PC-9 (cell line): Measurements from ENCODE around the gene MTERF4. TPM values are rescaled to one million over a fixed set of nuclear protein-coding genes. Genes with fewer than 3 reads are reported as not detected.

Source experiments
- BruUV-seq: library from RNA; stranded (reverse); fragments of 400-500 nt; replicated peaks from 2 replicates; lab custom pipeline; 2021; lab: Mats Ljungman, UMichigan
- CTCF ChIA-PET: fragments of 300-600 bp; sonication (Branson Sonifier 250); formaldehyde crosslinking; loops from one replicate; lab custom pipeline; 2022; ENCODE audit warnings: antibody characterized with exemption; lab: Charles Lee
- POLR2A ChIA-PET: fragments of 300-600 bp; sonication (Branson Sonifier 250); formaldehyde crosslinking; loops from one replicate; lab custom pipeline; 2022; ENCODE audit warnings: antibody characterized with exemption; ENCODE audit not compliant: unreplicated experiment; lab: Charles Lee
- DNase-seq, 2 experiments: peaks; one replicate each; pipeline versions ENCODE4 v3.0.0 to v3.0.0-alpha.2; 2015 to 2022; ENCODE audit warnings: mixed read lengths in 1 of 2
- H2AFZ ChIP-seq: fragments of 200-600 bp; sonication (generic); 2 replicates; pipeline ENCODE4 v1.8.1; 2017; ENCODE audit warnings: antibody characterized with exemption
- H3F3A ChIP-seq: fragments of 200-600 bp; sonication (generic); 2 replicates; pipeline ENCODE4 v1.8.1; 2017; ENCODE audit warnings: antibody characterized with exemption, mild to moderate bottlenecking, low read depth; ENCODE audit not compliant: insufficient read depth
- H3K27ac ChIP-seq: fragments of 200-600 bp; sonication (generic); 2 replicates; pipeline ENCODE4 v1.6.1; 2016; ENCODE audit warnings: mixed run types
- H3K27me3 ChIP-seq: fragments of 200-600 bp; sonication (generic); 2 replicates; pipeline ENCODE4 v1.6.1; 2016; ENCODE audit warnings: low read depth, mixed run types; ENCODE audit not compliant: insufficient read depth
- H3K36me3 ChIP-seq: fragments of 200-600 bp; sonication (generic); 2 replicates; pipeline ENCODE4 v1.6.1; 2016; ENCODE audit warnings: low read depth, mixed run types
- H3K4me1 ChIP-seq: fragments of 200-600 bp; sonication (generic); replicated peaks from 2 replicates; pipeline ENCODE4 v1.6.1; 2016; ENCODE audit warnings: mixed run types; ENCODE audit not compliant: insufficient read depth
- H3K4me2 ChIP-seq: fragments of 200-600 bp; sonication (generic); 2 replicates; pipeline ENCODE4 v1.6.1; 2017; ENCODE audit warnings: mixed run types
- H3K4me3 ChIP-seq: fragments of 200-600 bp; sonication (generic); 2 replicates; pipeline ENCODE4 v1.6.1; 2016; ENCODE audit warnings: mixed run types
- H3K79me2 ChIP-seq: fragments of 200-600 bp; sonication (generic); 2 replicates; pipeline ENCODE4 v1.6.1; 2017; ENCODE audit warnings: low read depth, mixed run types
- H3K9me2 ChIP-seq: fragments of 200-600 bp; sonication (generic); 2 replicates; pipeline ENCODE4 v1.8.1; 2017; ENCODE audit warnings: mild to moderate bottlenecking; ENCODE audit not compliant: insufficient read depth
- H3K9me3 ChIP-seq: fragments of 200-600 bp; sonication (generic); 2 replicates; pipeline ENCODE4 v1.8.1; 2016; ENCODE audit warnings: low read depth; ENCODE audit not compliant: insufficient read depth
- H4K20me1 ChIP-seq: fragments of 200-600 bp; sonication (generic); 2 replicates; pipeline ENCODE4 v1.8.1; 2017; ENCODE audit not compliant: insufficient read depth
- CTCF ChIP-seq: fragments of 200-600 bp; sonication (generic); conservative IDR thresholded peaks from 2 replicates; pipeline ENCODE4 v1.6.1; 2017; ENCODE audit warnings: mixed run types, antibody characterized with exemption, mild to moderate bottlenecking, moderate library complexity
- EZH2 ChIP-seq: fragments of 200-600 bp; sonication (generic); IDR thresholded peaks from 2 replicates; pipeline ENCODE4 v1.8.0; 2017; ENCODE audit warnings: antibody characterized with exemption, low read depth
- intact Hi-C: fragments of 100-400 bp; cut with micrococcal nuclease; formaldehyde crosslinking; loops from one replicate; pipeline ENCODE4 v1.10.0; 2022; ENCODE audit not compliant: unreplicated experiment
- total RNA-seq: library from RNA; stranded (reverse); gene quantifications from 2 replicates; pipeline ENCODE4 v1.2.3, GENCODE V29; 2021

Gene MTERF4
- total RNA-seq, 1 experiment from 2014 or later: 42.8 TPM

- no peaks in the 10 kb centered on the region for H3K79me2 ChIP-seq
- no peaks in the 10 kb centered on the region for H4K20me1 ChIP-seq
- no TSS peak for BruUV-seq
- no peak overlapping the region for H3K27ac ChIP-seq
- intact Hi-C loops: no loop called here
- ChIA-PET CTCF (no interaction called here), POLR2A (no interaction called here)
- no peak for DNase-seq
- peaks cover 17% of the 10 kb centered on the region; the same call in 1 of the 2 replicates for H3K36me3 ChIP-seq
- H2AFZ ChIP-seq: no peak overlapping the region
- no peaks in the 10 kb centered on the region for H3K27me3 ChIP-seq
- no peaks in the 10 kb centered on the region for H3K9me2 ChIP-seq
- no peak for TF ChIP-seq CTCF
- no peak for TF ChIP-seq EZH2
- H3K9me3 ChIP-seq: no peaks in the 10 kb centered on the region
- H3F3A ChIP-seq: no peaks in the 10 kb centered on the region
- no peak overlapping the region for H3K4me2 ChIP-seq
- H3K4me1 ChIP-seq: no peaks in the 10 kb centered on the region
- no peak overlapping the region for H3K4me3 ChIP-seq
Observed at GRCh38 chr2:241084856-241085444, 17.1 kb downstream of the MTERF4 start.

- DNase-seq: no peak
- CTCF ChIA-PET: no interaction called here
- peaks cover 13% of the 10 kb centered on the region; the same call in 1 of the 2 replicates for H3K36me3 ChIP-seq
- no TSS peak for BruUV-seq
- H3K79me2 ChIP-seq: no peaks in the 10 kb centered on the region
- no peak overlapping the region for H3K4me3 ChIP-seq
- no peaks in the 10 kb centered on the region for H3K27me3 ChIP-seq
- no peaks in the 10 kb centered on the region for H3K9me2 ChIP-seq
- H3K4me2 ChIP-seq: no peak overlapping the region
- POLR2A ChIA-PET: interaction anchor here (0.5 kb wide), 1 partner anchor 74 kb away, joined by 6 read pairs; no protein-coding TSS in a partner anchor
- intact Hi-C loops: no loop called here
- no peak overlapping the region for H2AFZ ChIP-seq
- TF ChIP-seq CTCF: no peak
- H4K20me1 ChIP-seq: 0 out of 2 replicates have a peak, but pooled peaks cover 4% of the 10 kb centered on the region
- no peaks in the 10 kb centered on the region for H3K9me3 ChIP-seq
- no peaks in the 10 kb centered on the region for H3K4me1 ChIP-seq
- H3K27ac ChIP-seq: no peak overlapping the region
- no peaks in the 10 kb centered on the region for H3F3A ChIP-seq
Observed at GRCh38 chr2:241083091-241083415, 19.0 kb downstream of the MTERF4 start.

GRCh38 chr2:241082341-241083090 is 19.6 kb downstream of the MTERF4 start:
- Histone ChIP-seq H2AFZ (no peak overlapping the region), H3K36me3 (0 out of 2 replicates have a peak, but pooled peaks cover 9% of the 10 kb centered on the region), H3K4me2 (no peak overlapping the region), H3K9me2 (no peaks in the 10 kb centered on the region), H3K4me1 (no peaks in the 10 kb centered on the region), H3K27me3 (no peaks in the 10 kb centered on the region), H4K20me1 (0 out of 2 replicates have a peak, but pooled peaks cover 4% of the 10 kb centered on the region), H3F3A (no peaks in the 10 kb centered on the region), H3K27ac (no peak overlapping the region), H3K79me2 (no peaks in the 10 kb centered on the region), H3K4me3 (no peak overlapping the region), H3K9me3 (no peaks in the 10 kb centered on the region)
- TF ChIP-seq CTCF (no peak), EZH2 (no peak)
- no peak for DNase-seq
- POLR2A ChIA-PET: interaction anchor here (0.5 kb wide), 1 partner anchor 73 kb away, joined by 6 read pairs; no protein-coding TSS in a partner anchor
- no TSS peak for BruUV-seq
- CTCF ChIA-PET: no interaction called here
- intact Hi-C loops: no loop called here
